Left hindlimb (tissue), 1 donor: Measurements from ENCODE around the gene MRPL36.
"Not testable (repeated sequence)": the region's sequence is repeated elsewhere in the genome, so short reads cannot be mapped to it uniquely, and the experiment has no call there.

ENCODE experiments used
- DNase-seq: peaks from one replicate; pipeline ENCODE4 v3.0.0-alpha.2; 2018

The MRPL36 gene

DNA sequence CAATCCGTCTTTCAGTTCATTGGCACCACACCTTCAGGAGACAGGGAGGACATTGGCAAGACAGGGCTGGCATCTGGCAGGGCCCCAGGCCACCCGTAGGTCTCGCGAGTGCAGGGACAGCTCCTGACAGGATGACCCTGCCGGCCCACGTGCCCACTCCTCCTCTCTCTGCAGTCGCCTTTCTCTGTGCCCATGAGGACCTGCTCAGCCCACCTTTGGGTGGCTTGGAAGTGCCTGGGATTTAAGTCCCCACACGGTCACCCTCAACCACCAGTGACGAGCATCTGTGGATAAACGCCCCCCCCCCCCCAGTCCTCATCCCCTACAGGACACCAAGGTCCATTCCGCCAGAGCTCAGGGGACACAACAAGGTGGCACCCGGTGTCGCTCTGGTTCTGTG lies 4.1 kb downstream of the MRPL36 start:
- no peak for DNase-seq

DNA sequence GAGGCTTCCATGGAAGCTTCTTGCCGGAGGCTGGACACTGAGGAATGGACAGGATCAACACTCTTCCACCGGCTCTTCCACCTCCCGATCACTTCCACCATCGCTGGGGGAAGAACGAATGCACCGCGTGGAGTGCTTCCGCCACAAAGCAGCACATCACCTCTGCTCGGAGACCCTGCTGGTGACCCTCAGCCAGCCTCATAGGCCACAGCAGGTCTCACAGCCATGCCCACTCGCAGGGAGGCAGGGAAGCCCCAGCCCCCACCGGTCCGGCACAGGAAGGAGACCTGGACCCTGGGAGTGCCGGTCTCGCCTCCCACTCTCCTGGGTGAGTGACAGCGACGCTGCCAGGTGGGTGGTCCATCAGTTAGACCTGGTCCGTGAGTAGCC lies 4.7 kb downstream of the MRPL36 start:
- DNase-seq: no peak

DNA sequence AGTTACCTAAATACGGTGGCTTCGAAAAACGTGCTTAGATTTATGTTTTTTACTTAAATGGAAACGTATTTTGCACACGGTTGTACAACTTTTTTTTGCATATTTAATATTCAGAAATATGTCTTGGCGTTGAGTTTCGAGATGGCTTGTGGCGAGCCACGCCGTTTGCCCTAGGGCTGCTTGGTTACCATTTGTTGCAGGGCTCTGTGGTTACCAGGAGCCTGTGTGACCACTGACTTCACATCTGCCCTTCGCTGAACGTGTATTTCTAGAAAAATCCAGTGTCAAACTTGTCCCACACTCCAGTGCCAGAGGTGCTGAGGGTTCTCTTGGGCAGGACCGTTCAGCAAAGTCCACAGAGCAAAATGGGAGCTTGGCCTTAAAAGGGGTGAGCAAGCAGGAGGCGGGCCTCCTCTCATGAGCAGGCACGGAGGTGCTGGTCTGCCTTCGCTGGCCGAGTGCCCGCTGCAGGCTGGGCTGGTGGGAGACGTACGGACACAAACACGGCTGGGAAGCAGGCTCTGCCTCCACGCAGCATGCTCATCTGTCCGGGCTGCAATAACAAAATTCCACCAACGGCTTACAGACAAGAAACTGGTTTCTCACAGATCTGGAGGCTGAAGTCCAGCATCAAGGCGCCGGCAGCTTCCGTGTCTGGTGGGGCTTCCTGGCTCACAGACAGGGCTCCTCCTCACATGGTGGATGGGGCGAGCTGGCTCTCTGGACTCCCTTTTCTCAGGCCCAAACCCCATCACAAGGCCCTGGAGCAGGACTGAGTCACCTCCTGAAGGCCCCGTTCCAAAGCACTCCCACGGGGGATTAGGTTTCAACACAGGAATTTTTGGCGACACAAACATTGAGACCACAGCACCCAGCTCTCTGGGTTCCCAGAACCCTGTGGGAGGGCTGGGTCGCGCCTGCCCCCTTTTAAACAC lies 5.4 kb downstream of the MRPL36 start:
- no peak for DNase-seq

DNA sequence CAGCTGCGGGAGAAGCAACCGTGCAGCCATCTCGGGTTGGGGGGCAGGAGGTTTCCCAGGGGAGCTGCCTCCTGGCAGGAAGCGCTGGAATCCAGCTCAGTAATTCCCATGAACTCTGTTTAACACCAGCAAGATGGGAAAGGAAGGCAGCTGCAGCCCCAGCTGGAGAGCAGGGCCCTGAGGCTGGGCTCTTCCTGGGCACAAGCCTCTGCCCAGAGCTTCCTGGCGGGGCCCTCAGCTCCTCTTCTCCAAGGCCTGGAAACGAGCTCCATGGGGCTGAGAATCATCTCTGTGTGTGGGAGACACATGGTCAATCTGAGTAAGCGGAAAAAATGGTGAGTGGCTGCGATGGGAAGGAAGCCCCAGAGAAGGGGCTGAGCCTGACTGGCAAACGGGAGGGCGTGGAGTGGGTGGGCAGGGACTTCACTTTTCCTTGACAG lies 6.3 kb downstream of the MRPL36 start:
- DNase-seq: peak; percentile 66

DNA sequence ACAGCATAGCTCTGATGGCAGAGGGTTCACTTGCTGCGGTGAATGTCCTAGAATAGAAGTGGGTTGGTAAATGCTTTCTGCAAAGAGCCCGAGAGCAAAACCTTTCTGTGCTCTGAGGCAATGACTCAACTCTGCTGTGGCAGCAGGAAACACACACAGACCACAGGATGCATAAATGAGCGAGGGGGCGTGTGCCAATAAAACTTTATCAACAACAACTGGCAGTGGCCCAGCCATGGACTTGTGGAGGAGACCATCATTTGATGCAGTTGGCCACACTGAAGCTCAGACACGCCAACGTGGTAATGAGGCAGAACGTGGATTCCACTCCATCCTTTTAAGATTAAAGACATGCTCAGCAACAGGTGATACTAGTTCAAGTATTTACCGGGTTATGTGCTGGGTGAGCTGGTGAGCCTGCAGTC lies 6.8 kb downstream of the MRPL36 start:
- DNase-seq: peak; percentile 53

DNA sequence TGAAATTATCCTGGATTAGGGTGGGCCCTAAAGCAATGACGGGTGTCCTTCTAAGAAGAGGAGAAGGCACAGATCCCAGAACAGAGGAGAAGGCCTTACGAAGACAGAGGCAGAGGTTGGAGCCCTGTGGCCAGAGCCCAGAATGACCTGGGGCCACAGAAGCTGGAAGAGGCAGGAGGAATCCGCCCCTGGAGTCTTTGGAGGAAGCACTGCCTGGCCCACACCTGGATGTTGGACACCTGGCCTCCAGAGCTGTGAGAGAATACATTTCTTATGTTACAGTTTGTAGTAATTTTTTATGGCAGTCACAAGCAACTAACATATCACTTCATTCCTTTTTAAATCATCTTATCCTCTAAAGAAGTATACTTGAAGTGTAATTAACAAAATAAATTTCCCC lies 8.5 kb downstream of the MRPL36 start:
- no peak for DNase-seq

DNA sequence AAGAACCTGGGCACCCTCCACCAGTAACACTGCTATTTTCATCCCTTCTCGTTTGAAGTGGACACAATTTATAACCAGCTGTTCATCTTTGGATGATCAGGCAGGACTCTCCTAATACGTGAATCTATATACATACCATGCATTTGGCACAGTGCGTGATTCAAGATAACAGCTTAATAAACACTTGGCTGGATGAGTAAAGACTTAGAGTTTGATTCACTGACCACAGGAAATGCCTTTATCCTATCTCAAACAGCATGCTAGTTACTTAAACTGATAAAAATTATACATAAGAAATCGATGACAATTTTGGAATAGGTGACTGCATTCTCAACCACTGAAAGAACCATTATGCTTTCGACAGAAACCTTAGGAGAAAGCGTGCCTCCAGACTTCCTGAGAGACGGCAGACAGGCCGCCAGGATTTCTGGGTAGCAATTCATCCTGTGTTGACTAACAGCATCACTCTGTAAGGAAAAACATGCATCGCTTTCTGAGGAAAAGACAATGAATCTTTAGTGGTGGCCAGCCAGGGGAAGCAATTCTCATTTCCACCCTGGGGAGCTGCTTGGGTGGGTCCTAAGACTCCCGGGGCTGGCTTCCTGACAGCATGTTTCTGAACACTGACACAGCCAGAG lies 9.7 kb downstream of the MRPL36 start:
- DNase-seq: no peak

DNA sequence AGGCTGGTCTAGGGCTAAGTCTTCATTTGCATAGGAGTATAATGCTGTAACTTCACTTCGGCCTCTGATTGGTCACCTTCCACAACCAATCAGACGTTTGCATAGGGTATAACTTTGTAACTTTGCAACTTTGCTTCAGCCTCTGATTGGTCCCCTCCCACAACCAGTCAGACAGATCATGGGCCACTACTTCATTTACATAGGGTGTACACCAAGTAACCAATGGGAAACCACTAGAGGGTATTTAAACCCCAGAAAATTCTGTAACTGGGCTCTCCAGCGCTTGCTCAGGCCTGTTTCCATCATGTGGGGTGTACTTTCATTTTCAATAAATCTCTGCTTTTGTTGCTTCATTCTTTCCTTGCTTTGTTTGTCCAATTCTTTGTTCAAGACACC lies 10.2 kb downstream of the MRPL36 start:
- not testable (repeated sequence) for DNase-seq

DNA sequence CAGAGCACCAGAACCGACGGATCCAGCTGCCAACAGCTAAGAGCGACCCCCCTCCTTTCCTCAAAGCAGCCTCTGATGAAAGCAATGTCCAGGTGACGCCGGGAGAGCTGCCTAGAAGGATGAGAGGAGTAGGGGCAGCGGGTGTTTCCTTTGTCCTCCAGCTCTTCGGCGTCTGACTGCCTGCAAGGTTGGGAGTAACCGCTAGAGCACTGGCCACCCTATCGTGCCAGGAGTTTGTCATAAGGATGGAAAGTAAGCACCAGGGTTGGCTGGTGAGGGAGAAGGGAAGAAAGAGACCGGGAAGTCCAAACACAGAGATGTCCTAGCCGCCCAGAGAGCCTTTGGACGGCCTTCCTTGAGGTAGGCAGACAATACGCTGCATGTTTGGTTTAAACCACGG lies 10.8 kb downstream of the MRPL36 start:
- DNase-seq: no peak

DNA sequence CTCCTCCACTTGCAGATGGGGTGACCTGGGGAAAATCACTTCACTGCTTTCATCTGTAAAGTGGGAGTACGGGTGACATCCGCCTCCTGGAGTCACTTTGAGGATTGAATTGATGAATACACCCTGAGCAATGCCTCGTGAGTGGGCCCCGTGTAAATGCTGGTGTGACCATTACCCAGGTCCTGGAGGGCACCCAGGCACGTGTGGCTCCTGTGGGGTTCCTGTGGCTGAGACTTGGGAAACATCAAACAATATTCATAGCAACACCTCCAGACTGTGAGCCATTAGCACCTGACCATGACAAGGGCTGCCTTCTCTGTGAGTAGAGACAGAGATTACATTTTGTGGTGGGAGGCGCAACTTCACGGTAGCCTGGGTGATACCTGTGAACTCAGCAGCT lies 11.4 kb downstream of the MRPL36 start:
- no peak for DNase-seq

DNA sequence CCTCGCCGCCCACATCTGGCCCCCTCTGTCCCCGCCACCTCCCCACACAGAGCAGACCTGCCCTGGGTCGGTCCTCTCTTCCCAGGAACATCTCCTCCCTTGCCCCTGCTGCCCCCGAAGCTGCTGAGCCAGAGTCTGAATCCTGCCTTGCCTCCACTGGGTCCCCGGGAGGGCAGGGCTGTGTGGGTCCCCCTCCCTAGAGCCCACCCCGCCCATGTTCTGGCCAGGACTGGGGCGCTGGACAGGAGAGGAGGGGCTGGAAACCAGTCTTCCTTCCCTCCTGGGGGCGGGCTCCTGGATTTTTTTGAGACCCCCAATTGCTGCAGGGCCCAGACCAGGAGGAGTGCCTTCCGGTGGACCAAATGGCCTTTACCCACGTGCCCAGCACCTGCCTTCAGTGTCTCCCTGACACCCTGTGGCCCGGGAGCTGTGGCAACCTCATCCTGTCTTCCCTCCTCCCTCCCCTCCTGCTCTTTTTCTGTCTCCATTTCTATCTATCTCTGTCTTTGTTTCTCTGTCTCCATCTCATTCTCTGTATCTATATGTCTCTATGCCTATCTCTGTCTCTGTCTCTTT lies 12.1 kb downstream of the MRPL36 start:
- no peak for DNase-seq

DNA sequence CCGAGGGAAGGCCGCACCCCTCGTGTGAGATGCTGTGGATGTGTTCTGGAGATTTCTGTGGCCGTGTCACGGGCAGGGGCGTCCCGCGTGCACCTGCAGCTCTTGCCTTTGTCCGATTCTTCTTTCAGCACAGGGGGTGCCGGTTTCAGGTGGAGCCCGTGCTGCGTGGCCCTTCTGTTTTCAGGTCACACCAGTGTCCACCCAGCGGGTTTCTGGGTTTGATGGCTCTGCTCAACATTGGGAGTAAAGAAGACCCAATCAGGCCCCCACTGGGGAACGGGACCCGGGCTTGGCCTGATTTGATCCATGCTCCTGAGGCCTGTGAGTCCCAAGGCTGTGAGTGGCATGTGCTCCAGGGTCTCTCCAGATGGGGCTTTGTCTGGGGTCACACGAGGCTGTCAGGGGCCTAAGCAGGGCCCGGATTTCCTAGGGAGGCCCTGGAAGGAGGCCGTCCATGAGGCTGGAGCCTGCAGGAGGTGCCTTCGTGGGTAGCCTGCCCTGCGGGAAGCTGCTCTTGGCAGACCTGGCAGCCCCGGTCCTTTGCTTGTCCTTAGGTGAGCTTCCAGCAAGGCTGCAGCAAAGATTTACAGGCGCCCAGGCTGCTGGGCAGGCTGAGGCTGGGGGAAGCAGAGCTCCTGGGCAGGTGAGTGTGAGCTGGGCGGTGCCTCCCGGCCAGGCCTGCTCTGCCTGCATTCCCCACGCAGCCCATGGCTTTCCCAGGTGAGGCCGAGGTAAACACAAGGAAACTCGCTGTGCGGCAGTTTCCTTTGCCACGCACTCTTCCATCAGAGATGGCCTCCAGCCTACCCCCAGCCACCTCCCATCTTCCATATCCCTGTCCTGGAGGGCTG lies 12.8 kb downstream of the MRPL36 start:
- DNase-seq: no peak

DNA sequence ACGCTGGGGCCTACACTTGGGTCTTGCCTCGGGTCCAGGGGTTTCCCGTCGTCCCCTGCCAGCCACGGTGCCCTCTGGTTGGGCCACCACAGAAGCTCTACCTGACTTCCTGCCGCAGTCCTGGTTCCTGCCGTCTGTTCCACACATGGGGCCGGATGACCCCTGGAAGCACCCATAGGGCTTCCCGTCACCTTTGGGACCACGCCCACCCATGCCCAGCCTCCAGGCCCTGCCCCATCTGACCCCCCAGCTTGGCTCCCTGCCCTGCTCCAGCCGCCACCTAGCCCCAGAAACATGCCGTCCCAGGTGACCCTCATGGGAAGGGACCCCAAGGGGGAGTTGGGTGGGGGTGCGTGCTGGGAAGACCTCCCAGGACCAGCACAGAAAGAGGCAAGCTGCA lies 13.7 kb downstream of the MRPL36 start:
- DNase-seq: no peak

DNA sequence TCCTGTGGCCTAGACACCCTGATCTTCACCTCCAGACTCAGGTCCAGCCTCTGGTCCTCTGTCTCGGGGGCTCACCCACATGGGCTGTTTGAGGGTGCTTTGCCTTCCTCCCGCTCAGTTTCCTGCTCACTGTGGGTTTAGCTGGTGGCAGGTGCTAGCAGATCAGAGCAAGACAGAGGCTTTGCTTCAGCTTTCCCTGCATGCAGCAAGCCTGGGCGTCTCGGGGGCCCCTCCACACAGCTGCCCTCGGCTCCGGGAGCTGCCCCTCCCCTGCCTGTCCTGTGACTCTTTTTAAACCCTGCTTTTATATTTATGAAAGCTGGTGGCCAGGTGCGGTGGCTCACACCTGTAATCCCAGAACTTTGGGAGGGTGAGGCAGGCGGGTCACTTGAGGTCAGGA lies 14.6 kb downstream of the MRPL36 start:
- no peak for DNase-seq

DNA sequence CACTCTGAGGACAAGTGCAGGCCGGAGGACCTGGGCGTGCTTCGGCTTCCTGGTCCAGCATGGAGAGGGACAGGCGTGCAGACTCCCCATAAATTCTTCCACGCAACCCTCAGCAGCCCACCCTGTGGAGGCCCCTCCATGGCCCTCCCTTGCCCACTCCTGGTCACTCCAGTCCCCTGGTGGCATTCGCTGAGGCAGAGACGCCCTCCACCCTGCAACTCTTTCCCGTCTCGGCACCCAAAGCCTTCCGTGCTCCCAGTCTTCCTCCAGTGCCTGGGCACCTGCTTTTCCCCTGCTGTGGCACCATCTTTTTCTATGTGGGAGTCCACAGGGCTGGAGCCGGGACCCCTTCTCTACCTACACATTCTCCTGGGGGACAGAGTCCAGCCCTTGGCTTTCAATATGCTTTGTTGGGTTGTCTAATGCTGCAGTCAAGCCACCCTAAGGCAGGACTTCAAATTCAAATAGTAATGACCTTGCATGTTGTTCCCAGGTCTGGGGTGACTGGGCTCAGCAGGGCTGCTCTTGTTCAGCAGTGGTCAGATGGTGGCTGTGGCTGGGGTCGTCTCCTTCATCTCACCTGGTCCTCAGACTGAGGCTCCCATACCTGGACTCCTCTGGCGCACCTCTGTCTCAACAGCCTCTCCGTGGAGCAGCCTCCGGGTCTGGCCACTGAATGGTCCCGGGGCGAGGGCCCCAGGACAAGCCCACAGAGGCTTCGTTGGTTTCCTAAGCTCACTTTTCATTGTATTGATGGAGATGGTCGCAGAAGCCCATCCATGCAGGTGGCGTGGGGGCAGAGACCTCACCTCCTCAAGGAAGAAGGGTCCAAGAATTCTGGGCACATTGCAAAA lies 15.2 kb downstream of the MRPL36 start:
- no peak for DNase-seq

DNA sequence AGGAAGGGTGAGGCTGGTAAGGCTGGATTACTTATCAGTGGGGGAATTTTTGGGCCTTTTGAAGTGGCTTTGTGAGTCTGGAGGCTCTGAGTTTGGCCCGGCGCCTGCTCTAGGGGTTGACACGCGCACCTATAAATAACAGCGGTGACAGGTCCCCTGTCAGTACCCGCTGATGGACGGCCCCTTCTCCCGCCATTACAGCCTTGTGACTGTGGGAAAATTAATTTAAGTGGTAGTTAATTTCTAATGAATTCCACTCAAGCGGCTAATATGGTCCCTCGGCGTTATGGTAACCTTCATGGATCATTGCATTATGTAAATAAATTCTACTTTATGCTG lies 16.5 kb downstream of the MRPL36 start:
- no peak for DNase-seq

DNA sequence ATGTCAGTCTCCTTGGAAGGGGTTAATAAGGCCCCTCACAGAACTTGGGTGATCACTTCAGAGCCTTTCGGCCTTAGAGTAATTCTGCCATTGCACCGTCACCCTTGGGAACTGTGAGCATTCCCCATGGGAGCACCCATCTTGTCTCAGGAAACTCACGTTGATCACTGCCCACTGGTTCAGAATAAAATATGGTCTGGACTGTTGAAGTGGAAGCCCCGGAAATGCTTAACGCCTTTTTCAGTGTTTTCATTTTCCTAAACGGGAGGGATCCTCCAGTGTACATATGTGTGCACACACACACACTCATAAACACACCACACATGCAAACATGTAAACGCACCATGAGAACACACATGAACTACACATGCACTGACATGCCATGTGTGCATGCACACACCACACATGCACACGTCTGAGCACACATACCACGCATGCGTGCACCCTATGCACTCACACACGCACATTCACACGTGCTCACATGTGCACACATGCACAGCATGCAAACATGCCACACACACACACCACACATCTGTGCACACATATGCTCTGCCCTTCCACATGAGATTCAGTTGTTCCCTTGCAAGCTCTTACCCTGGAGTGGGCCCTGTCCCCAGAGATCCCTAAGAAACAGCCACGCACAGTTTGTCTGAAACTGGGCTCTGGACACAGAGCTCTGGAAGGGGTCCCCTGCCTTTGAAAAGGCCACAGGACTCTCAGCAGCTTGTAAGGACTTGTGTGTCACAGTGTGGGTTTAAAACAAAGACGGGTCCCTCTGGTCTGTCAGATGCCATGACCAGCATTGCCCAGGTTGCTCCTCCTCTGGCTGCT lies 17.0 kb downstream of the MRPL36 start:
- DNase-seq: no peak

DNA sequence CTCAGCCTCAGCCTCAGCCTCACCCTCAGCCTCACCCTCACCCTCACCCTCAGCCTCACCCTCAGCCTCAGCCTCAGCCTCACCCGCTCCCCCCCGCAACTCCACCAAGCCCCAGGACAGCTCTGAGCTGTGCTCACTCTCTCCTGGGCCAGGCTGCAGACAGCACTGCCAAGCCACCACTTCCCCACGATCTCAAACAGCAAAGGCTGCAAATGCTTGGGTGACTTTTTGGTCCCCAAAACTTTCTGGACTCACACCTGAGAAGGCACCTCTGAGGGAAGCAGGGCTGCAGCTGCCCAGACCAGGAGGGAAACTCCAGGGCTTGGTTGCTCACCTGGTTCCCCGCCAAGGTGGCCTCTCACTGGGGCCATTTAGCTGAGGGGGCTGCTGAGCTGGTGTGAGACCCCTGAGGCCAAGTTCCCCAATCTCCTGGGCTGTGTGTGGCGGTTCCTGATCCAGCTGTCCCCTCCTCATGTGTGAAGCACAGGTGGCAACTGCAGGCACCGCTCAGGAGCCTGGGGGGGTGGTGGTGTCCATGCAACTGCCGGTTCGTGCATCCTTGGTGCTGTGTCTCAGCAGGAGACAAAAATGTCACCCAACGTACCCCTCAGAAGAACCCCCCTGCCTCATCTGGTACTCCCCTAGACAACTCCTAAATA lies 17.8 kb downstream of the MRPL36 start:
- no peak for DNase-seq

DNA sequence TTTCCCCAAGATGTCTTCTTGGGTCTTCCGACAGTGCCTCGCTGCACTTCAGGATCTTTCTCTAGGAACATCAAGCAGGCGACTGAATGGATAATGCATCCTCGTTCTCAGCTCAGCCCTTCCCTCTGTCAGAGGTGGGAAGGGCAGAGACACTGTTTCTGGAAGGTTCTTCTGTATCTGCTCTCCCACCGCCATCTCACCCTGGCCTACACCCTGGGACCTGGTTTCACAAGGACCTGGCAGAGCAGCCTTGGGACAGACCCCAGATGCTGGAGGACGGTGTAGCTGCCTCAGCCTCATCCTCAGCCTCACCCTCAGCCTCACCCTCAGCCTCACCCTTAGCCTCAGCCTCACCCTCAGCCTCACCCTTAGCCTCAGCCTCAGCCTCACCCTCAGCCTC lies 18.5 kb downstream of the MRPL36 start:
- no peak for DNase-seq

DNA sequence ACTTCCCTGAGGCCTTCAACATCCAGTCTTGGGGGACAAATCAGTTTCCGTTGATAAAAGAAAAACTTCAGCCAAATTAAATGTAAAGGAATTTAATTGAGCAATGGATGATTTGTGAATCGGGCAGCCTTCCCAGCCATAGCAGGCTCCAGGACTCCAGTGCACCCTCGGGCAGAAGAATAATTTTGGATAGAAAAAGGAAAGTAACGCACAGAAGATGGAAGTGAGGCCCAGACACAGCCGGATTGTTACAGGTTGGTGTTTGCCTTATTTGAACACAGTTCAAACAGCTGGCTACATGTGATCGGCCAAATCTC lies 19.1 kb downstream of the MRPL36 start:
- DNase-seq: no peak
